Activated naive CD8-positive, alpha-beta T cell treated with anti-CD3 and anti-CD28 coated beads, Interleukin-2, amount 50 U/mL, for 16 hours (primary cell): ENCODE results near the gene ZNF582.
A peak's percentile ranks its signal among the peaks of the same experiment; 100 is the strongest.
"Not testable (repeated sequence)": the region's sequence is repeated elsewhere in the genome, so short reads cannot be mapped to it uniquely, and the experiment has no call there.

Source experiments
- DNase-seq: peaks from one replicate; pipeline ENCODE4 v3.0.0-alpha.2; 2020; ENCODE audit warnings: low read depth, low spot score

ZNF582 gene

GRCh38 chr19:56351208-56351607, 42.1 kb downstream of the ZNF582 start:
- no peak for DNase-seq

- DNase-seq = peak; percentile 23
Observed at GRCh38 chr19:56350416-56351045, 42.8 kb downstream of the ZNF582 start.

- no peak for DNase-seq
Observed at GRCh38 chr19:56348289-56348877, 45.0 kb downstream of the ZNF582 start.

- no peak for DNase-seq
Observed at GRCh38 chr19:56347163-56347778, 46.1 kb downstream of the ZNF582 start.

- no peak for DNase-seq
Observed at GRCh38 chr19:56341948-56342347, 51.4 kb downstream of the ZNF582 start.

- not testable (repeated sequence) for DNase-seq
Observed at GRCh38 chr19:56339031-56339430, 54.3 kb downstream of the ZNF582 start.

GRCh38 chr19:56337077-56337476, 56.3 kb downstream of the ZNF582 start:
- DNase-seq = not testable (repeated sequence)

- not testable (repeated sequence) for DNase-seq
Observed at GRCh38 chr19:56335371-56335770, 58.0 kb downstream of the ZNF582 start.

- DNase-seq = no peak
Observed at GRCh38 chr19:56333506-56333905, 59.8 kb downstream of the ZNF582 start.
